Heart right ventricle (tissue), 16 donors: Measurements from ENCODE around the gene ADGRA1. TPM values are rescaled to one million over a fixed set of nuclear protein-coding genes. Genes with fewer than 3 reads are reported as not detected.

Experiments used
- ATAC-seq, 8 donors: fragments of 200-7000 bp; cut with Tn5 transposase; one replicate each; pipeline ENCODE4 v1.9.1; 2020; ENCODE audit warnings: mild to moderate bottlenecking in 8 of 8, moderate library complexity in 8 of 8, moderate number of reproducible peaks in 1 of 8
- DNase-seq, 2 donors: peaks; one replicate each; pipeline ENCODE4 v3.0.0-alpha.2; 2020
- H3K27ac ChIP-seq, 10 donors: fragments of 200-600 bp; sonication (generic) in 2 of 10; one replicate each; pipeline versions ENCODE4 v1.5.0 to v1.8.0; 2020 to 2022; ENCODE audit warnings: mild to moderate bottlenecking in 3 of 10
- H3K27me3 ChIP-seq, 7 donors: fragments of 200-600 bp; one replicate each; pipeline ENCODE4 v1.8.0; 2021 to 2022; ENCODE audit warnings: mild to moderate bottlenecking in 2 of 7
- H3K36me3 ChIP-seq, 9 donors: fragments of 200-600 bp; sonication (generic) in 1 of 9; one replicate each; pipeline versions ENCODE4 v1.5.0 to v1.8.0; 2020 to 2022; ENCODE audit warnings: mild to moderate bottlenecking in 2 of 9
- H3K4me1 ChIP-seq, 9 donors: fragments of 200-600 bp; sonication (generic) in 1 of 9; one replicate each; pipeline versions ENCODE4 v1.5.0 to v1.8.0; 2020 to 2022; ENCODE audit warnings: mild to moderate bottlenecking in 4 of 9
- H3K4me3 ChIP-seq, 10 donors: fragments of 200-600 bp; sonication (generic) in 2 of 10; one replicate each; pipeline versions ENCODE4 v1.5.0 to v1.8.0; 2020 to 2022; ENCODE audit warnings: mild to moderate bottlenecking in 7 of 10, moderate library complexity in 2 of 10
- H3K9me3 ChIP-seq, 11 donors: fragments of 200-600 bp in 10 of 11; sonication (generic) in 2 of 11; one replicate each; pipeline versions ENCODE4 v1.5.0 to v1.8.0; 2013 to 2022; ENCODE audit warnings: mild to moderate bottlenecking in 2 of 11, control low read depth in 1 of 11, moderate library complexity in 1 of 11
- WGBS, 2 donors: extraction: QIAGEN DNeasy Blood & Tissue Kit; methylation state at CpG; one replicate each; pipeline ENCODE4 v1.1.7; 2013; ENCODE audit warnings: inconsistent platforms in 1 of 2; 5-methylcytosine and 5-hydroxymethylcytosine counted together
- intact Hi-C, 10 donors: fragments of 100-400 bp; cut with DNase I; formaldehyde crosslinking; loops; one replicate each; pipeline versions ENCODE4 v1.11.1 to v1.14.2; 2022
- polyA plus RNA-seq, 2 donors: library from polyadenylated mRNA; stranded (reverse); fragments of 200-250 nt; gene quantifications; one replicate each; pipeline ENCODE4 v1.2.3, GENCODE V29; 2013
- total RNA-seq, 10 donors: library from RNA; stranded (reverse); fragmentation: NEBNext Ultra II Directional in 3 of 10; extraction: Animal tissue kit (Norgen Biotek cat#: 25700) in 3 of 10; gene quantifications; one replicate each; pipeline versions ENCODE4 v1.2.1 to v1.2.4, GENCODE V29; 2021 to 2023
- TF ChIP-seq, protein P1 (sequence below), 9 donors: fragments of 200-600 bp; sonication (generic) in 2 of 9; IDR thresholded peaks; one replicate each; pipeline versions ENCODE4 v1.5.0 to v1.8.0; 2021 to 2022; ENCODE audit warnings: antibody characterized with exemption in 9 of 9, mild to moderate bottlenecking in 5 of 9, moderate library complexity in 1 of 9
- donor health status: Arrhythmogenic right ventricular cardiomyopathy.
- donor health status: ischemic (EF 13 %, LVEDD 7.1; RV severe dilation, severe dysfunction).
- donor health status: healthy with polysubstance abuse.
- donor health status: DM: no; HTN: yes; CAD: no.
- donor health status: DM: no; HTN: no; CAD: no.
- donor health status: ischemic (EF 25% LVEDD 6.9; RV normal size, moderate dysfunction).
- donor health status: ischemic (EF 25% LVEDD 5.7; RV mildly dilated, moderate dysfunction).
- donor health status: healthy.
- donor health status: DM: yes; HTN: yes; CAD: no.
- donor health status: Ischemic cardiomyopathy.
- donor health status: ischemic (EF 35%, LVEDD 5.7; RV mildly dilated, moderate dysfunction).
- donor health status: nonischemic (EF 11% LVEDD 7.7; RV severe dilation, severe dysfunction).
- donor health status: DM: yes; HTN: yes; CAD: no.
- donor health status: PGD.
- donor health status: ischemic (EF 29% LVEDD 5.4; RV normal size, mild dysfunction).
- donor health status: nonischemic (EF 23%, LVEDD 6.1; RV moderate dilation, normal function).

The ADGRA1 gene
- total and polyA plus RNA-seq, 12 donors, result under 0.01 to 0.21 (median 0.11) TPM; not detected in 6

DNA sequence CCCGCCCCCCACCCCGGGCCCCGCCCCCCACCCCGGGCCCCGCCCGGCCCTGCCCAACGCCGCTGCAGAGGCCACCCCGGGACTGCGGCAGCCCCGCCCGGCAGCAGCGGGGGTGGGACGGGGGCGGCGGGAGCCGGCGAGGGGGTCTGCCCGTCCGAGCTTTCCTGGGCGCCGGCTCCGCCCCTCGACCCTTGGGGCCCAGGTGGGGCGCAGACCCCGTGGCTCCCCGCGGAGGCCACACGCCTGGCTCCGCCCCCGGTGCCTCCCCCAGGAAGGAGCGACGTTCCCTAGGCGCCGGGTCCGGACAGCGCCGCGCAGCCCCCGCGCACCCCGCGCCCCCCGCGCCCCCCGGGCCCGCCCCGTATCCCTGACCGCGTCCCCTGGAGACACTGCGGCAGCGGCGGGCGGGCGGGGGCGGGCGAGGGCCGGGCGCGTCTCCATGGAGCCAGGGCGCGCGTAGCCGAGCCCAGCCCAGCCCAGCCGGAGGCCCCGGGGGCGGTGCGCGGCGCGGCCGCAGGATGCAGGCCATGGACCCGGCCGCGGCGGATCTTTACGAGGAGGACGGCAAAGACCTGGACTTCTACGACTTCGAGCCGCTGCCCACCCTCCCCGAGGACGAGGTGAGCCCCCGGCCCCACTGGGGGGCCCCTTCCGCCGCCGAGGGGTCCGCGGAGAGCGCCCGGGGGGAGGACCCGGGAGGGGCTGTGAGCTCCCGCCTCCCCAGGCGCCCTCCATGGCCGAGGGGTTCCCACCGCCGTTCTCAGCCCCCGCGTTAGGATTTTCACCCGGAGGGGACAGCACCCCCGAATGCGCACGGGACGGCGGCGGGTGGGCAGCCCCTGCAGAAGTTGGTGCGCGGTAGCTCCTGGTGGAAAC lies 72.5 kb downstream of the ADGRA1 start, which contains the start of gene KNDC1:
Gene KNDC1 (plus strand): TSS at position 270 of the 876 bp plus-strand sequence. CDS start 249 bp downstream, at position 519.
- Histone ChIP-seq H3K9me3 (no peaks in the 10 kb centered on the region), H3K27me3 (peaks cover 13 to 65% (median 59%) of the 10 kb centered on the region in 7 donors), H3K36me3 (no peaks in the 10 kb centered on the region), H3K4me1 (peaks cover 8 to 17% (median 12%) of the 10 kb centered on the region in 9 donors), H3K4me3 (peak within 1 kb of the TSS; percentile 14 to 60 (median 49)), H3K27ac (no peak within 1 kb of the TSS)
- intact Hi-C loops, result no loop called here
- ATAC-seq, result peak in 5 of 8 donors; percentile 28 to 68 (median 55)
- TF ChIP-seq, protein P1, sequence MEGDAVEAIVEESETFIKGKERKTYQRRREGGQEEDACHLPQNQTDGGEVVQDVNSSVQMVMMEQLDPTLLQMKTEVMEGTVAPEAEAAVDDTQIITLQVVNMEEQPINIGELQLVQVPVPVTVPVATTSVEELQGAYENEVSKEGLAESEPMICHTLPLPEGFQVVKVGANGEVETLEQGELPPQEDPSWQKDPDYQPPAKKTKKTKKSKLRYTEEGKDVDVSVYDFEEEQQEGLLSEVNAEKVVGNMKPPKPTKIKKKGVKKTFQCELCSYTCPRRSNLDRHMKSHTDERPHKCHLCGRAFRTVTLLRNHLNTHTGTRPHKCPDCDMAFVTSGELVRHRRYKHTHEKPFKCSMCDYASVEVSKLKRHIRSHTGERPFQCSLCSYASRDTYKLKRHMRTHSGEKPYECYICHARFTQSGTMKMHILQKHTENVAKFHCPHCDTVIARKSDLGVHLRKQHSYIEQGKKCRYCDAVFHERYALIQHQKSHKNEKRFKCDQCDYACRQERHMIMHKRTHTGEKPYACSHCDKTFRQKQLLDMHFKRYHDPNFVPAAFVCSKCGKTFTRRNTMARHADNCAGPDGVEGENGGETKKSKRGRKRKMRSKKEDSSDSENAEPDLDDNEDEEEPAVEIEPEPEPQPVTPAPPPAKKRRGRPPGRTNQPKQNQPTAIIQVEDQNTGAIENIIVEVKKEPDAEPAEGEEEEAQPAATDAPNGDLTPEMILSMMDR (IDR thresholded peaks at IDR 0.05), result no peak
- no peak for DNase-seq
- WGBS, 2 donors, result 1% methylated on average over 88 to 107 of the region's 108 CpGs

DNA sequence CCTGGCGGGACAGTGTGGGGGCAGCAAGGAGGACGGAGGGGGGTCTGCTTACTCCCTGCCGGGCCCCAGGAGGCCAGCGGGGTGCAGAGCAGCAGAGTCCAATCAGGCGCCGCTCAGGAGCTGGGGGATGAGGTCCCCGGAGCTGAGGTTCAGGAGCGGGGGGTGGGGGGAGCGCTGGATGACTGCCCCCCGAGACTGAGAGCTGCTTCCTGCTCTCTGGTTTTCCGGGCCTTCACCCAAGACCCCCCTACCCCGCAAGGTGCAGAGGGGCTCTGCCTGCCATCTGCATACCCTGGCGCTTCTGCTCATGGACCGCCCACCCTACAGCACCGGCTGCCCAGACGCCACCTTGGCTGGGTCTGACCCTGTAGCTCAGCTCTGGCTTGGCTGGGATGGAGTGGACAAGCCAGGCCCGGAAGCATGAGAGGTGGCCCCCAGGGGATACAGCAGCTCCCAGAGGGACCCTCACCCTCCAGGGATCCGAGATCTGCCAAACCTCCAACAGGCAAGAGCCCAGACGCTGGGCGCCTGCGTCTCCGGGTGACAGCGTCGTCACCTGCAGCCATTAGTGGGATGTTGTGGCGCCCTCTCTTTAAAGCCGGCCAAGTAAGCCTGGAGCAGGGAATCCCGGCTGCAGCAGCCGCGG lies 73.2 kb downstream of the ADGRA1 start:
- peak overlapping the region; percentile 14 to 60 (median 49) for H3K4me3 ChIP-seq
- H3K9me3 ChIP-seq, result no peaks in the 10 kb centered on the region
- ATAC-seq (no peak), DNase-seq (no peak)
- H3K4me1 ChIP-seq, result peaks cover 8 to 17% (median 12%) of the 10 kb centered on the region in 9 donors
- intact Hi-C loops, result no loop called here
- no peaks in the 10 kb centered on the region for H3K36me3 ChIP-seq
- WGBS, 2 donors, result 3 to 4% methylated on average over 29 of the region's 29 CpGs
- TF ChIP-seq, protein P1 (IDR thresholded peaks at IDR 0.05), result no peak
- H3K27me3 ChIP-seq, result peaks cover 13 to 67% (median 61%) of the 10 kb centered on the region in 7 donors
- no peak overlapping the region for H3K27ac ChIP-seq

DNA sequence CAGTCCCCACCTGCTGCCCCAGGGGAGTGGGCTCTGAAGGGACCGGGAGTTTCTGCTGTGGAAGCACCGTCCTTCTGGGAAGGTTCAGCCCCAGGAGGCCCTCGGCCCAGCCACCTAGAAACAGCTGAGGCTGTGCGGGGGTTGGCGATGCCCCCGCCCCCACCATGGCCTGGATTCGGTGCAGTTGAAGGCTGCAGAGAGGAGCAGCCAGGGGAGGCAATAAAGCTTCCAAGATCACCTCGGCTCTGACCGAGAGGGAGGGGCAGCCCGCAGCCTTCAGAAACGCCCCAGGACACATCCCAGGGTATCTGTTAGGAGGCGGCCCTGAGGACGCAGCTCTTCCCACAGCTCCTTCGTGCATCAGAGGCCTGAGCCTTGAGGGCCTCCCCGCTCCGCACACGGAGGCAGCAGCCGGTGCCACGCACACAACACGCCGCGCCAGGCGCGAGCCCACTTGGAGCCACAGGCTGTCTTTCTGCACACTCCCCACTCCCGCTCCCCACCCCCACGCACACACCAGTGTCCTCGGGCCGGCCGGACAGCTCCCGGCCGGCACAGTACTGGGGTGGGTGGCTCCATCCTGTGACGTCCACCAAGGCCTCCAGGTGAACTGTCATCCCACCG lies 73.9 kb downstream of the ADGRA1 start:
- TF ChIP-seq, protein P1 (IDR thresholded peaks at IDR 0.05), result no peak
- ATAC-seq (no peak), DNase-seq (no peak)
- no peaks in the 10 kb centered on the region for H3K9me3 ChIP-seq
- H3K27ac ChIP-seq, result no peak overlapping the region
- H3K36me3 ChIP-seq, result no peaks in the 10 kb centered on the region
- intact Hi-C loops, result no loop called here
- peaks cover 13 to 67% (median 61%) of the 10 kb centered on the region in 7 donors for H3K27me3 ChIP-seq
- 45 to 52% methylated on average over 33 of the region's 33 CpGs for WGBS, 2 donors
- peak overlapping the region in 4 of 10 donors; percentile 14 to 60 (median 55) for H3K4me3 ChIP-seq
- peaks cover 8 to 17% (median 12%) of the 10 kb centered on the region in 9 donors for H3K4me1 ChIP-seq
